GM19023 (cell line): Measurements from ENCODE around the gene ZNF530.

Experiments
- ATAC-seq: cut with Tn5 transposase; IDR thresholded peaks from one replicate; pipeline ENCODE4 v1.9.1; 2021; ENCODE audit warnings: mild to moderate bottlenecking, moderate library complexity; ENCODE audit not compliant: unreplicated experiment

ZNF530 gene

DNA sequence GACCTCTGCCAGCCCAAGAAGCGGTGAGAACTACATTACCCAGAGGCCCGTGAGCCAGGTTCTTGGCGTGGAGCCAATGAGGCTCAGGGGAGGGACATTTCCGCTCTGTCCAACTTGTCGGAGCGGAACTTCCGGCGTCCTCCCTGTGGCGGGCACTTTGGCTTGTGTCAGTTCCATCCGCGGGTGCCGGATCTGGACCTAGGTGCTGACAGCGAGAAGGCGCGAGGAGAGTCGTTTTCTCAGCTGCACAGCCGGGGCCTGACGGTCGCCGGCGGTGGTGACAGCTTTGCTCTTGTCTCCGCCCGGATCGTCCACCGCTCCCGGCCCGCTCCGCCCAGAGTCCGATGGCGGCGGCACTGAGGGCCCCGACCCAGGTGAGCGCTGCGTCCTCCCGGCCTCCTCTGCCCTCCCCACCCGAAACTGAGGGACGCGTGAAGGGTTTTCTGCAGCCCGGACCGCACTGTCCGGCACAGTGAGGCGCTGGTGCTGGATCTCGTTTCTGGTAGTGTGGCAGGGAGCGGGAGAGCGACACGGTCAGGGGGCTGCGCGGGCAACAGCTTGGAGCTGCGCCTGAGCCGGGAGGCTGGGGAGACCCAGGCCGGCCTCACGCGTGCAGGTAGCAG lies at the start of gene ZNF530:
ZNF530 (plus strand) TSS at position 125 of the 623 bp plus-strand sequence. CDS start 4,461 bp downstream, outside the sequence.
- ATAC-seq, result peak; percentile 93

DNA sequence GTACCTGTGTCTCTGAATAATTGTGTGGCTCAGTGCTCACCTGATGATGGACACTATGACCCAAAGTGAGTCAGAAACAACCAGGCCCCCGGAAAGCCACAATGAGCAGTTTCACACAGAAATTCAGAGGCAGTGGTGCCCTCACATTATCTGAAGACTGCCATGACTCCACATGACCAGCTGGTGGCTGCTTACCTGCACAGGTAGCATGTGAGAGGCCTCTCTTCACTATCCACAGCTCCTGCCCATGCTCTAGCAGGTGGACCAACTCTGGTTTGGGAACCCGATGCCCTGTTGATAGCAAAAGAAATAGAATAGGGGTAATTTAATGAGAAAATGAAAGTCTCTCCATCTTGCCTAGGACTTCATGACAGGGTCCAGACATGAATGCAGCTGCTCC lies 47.3 kb upstream of the ZNF530 start:
- ATAC-seq, result no peak

DNA sequence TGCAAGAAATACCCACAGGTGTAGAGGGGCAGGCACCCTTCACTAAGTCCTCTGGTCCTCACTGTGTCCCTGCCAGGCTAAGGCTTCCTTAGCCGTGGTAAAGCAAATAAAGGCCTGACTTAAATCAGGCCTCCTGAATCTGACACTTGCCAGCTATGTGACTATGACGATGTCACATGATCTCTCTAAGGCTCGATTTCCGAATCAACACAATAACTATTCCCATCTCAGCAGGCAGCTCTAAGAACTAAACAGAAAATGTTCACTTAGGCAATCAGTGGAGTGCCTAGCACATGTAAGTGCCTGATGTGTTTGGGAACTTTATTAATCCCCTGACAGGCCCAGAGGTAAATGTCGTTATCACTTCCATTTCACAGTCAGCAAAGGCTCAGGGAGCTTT lies 42.0 kb upstream of the ZNF530 start:
- no peak for ATAC-seq

DNA sequence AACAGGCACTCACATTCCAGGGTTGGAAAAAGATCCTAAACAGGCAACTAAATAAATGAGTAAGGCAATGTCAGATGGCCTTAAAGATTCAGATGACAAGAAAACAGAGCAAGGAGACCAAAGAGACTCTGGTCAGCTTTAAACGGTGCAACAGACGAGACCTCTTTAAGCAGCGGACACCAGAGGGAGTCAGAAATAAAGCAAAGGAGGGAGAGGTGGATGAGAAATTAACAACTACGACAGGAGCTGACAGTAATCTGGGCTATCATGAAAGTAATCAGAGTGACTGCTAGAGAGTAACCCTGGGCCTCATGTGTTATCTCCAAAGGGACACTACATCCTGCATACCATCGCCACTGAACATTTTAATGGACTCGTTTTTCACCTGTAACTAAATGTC lies 41.2 kb upstream of the ZNF530 start:
- no peak for ATAC-seq

DNA sequence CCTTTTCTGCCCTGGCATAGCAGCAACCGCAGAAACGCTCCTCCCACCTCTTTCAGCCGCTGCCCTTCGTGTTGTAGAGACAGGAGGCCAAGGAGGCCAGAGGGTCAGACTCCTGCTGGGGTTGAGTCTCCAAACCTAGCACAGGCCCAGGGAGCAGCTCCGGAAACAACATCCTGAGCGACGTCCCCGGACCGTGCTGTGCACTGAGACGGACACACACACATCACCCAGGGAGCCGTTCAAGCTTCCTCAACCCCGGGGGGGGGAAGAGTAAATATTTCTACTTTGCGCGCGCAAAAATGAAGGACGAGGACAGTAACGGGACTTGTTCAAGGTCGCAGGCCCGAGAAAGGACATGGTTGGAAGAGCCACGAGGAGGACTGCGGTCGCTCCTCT lies 40.7 kb upstream of the ZNF530 start:
- peak; percentile 30 for ATAC-seq

DNA sequence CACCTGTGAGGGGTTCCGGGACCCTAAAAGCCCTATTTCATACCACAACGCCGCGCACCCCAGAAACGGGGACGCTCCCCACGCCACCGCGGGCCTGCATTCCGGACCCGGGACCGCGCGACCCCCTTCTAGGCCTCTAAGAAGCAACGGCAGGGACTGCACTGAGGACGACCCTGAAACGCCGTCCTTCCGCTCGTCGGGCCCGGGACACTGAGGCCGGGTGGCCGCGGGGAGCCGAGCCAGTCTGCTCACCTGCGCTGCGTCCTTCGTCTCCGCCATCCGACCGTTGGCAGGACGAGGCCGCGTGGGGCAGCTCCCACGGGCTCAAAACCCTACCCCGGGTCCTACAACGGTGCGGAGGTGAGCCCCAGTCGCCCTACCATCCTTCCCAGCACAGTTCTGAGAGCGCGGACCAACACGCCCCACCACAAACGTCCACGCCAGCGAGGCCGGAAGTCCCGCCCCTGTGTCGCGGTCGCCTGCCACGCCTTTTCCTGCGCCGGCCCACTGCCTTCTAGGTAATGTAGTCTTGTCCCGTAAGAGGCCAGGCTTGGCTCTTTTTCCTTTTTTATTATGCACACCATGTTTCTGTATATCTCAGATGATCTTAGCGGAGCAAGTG lies 40.2 kb upstream of the ZNF530 start, which contains the start of gene ZNF550:
ZNF550 (minus strand) TSS at position 460 of the 622 bp plus-strand sequence; CDS start at position 279, 181 bp downstream.
- ATAC-seq, result peak; percentile 99

DNA sequence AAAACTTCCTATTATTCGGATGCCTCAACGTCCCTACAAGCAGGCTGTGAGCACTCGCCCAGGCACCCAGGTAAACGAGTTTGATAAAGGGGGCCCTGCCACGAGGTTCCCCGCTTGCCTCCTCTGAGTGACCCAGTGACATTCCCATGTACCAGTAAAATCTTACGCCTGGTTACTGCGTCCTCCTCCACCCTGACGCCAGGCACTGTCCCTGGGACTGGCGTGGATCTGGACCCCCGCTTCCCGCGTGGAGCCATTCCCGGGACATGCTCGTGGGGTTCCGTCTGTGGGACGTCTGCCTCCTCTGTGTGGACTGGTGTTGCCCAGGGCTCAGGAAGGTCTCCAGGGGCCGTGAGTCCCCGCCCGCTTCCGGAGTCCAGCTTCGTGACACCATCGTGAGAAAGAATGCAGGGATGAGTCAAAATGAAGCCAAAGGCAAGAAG lies 39.6 kb upstream of the ZNF530 start:
- ATAC-seq, result no peak

DNA sequence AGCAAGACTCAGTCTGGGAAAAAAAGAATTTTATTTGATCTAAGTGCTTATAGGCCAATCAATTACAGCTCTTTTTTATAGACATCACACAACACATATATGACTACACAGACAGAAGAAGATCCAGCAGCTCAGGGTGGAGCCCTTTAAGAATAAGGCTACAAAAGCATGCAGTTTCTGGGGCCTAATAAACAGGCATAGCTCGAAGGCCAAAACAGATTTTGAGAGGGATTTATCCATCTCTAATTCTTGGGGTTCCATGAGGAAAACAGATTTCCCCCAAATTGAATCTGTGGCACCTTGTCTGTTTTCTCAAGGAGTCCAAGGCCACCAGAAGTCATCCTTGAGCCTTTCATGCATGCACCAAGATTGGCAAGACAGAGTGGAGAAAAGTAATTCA lies 36.1 kb upstream of the ZNF530 start:
- ATAC-seq, result no peak

DNA sequence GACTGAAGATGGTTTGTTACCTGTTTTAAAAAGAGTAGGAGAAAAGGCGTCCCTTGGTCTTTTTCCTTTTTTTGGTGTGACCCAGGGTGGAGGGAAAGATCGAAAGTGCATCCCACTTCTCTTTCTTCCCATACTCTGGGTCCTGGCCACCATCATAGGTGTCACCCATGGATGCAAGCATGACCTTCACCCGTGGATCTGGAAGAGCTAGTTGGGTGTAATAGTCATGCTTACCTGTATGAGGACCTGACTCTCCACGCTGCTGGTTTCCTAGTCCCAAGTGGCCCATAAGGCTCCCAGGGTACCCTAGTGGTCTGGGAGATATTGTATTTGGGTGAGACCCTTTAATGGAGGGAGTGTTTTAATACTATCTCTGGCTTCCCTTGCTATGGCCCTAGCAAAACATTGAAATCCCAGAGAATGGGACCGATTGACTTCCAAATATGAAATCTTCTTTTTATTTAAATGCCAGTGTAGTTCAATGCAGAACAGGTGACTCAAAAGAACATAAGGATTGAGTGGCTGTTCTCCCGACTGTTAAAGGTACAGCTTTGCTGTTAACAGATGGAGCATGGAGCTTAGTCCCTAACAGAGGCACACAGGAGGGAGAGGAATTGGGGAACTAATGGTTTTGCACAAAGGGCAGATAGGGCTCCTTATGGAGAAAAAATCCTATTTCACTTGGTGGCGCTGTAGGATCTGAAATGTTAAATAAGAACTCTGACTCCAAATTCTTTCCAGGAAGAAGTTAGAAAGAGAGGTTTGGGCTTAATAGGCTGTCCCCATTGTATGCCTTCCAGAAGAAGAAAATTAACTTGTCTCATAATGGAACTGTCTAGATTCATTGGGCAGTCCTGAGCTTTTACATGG lies 33.1 kb upstream of the ZNF530 start:
- ATAC-seq, result no peak

DNA sequence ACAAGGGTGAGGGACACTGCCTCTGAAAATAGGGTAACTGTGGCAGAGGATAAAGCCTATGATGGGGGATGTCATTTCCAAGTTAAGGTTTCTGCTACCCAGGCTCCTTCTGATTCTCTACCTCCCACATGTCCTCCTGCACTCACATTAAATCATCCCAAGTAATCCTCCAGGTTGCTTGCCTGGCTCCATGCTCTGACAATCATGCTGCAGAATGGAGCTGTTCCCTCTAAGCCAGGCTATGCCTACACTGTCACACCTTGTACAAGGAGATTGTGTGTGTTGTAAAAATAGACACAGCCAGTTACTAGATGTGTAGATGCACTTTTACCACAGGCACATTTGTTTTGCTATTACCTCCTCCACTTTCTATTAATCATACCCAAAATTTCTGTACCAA lies 29.0 kb upstream of the ZNF530 start:
- no peak for ATAC-seq

DNA sequence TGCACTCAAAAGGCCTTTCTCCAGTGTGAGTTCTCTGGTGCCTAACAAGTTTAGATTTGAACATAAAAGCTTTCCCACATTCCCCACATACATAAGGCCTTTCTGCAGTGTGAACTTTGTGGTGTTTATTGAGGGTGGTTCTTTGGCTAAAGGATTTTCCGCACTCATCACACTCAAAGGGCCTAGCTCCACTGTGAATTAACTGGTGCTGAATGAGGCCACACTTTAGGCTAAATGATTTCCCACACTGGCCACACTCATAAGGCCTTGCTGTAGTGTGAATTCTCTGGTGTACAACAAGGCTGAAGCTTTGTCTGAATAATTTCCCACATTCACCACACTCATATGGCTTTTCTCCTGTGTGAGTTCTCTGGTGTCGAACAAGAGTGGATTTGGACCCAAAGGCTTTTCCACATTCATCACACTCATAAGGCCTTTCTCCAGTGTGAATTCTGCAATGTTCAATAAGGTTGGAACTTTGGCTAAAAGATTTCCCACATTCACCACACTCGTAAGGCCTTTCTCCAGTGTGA lies 27.2 kb upstream of the ZNF530 start:
- no peak for ATAC-seq

DNA sequence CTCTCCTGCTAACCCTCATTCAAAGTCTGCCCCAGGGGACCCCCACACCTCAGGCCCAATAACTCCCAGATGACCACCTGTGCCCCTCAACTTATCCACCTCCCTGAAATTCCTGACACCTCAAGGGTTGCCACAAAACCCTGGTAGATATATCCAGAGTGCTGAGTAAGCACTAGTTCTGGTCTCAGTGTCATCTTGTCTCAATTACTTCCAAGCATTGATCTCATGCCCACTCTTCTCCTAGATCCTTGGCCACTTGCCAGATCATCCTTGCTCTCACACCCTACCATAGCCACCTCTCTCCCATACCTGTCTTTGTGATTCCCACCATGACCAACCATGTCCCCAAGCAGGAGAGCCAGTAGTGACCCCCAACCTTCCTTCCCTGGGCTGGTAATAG lies 23.0 kb upstream of the ZNF530 start:
- no peak for ATAC-seq

DNA sequence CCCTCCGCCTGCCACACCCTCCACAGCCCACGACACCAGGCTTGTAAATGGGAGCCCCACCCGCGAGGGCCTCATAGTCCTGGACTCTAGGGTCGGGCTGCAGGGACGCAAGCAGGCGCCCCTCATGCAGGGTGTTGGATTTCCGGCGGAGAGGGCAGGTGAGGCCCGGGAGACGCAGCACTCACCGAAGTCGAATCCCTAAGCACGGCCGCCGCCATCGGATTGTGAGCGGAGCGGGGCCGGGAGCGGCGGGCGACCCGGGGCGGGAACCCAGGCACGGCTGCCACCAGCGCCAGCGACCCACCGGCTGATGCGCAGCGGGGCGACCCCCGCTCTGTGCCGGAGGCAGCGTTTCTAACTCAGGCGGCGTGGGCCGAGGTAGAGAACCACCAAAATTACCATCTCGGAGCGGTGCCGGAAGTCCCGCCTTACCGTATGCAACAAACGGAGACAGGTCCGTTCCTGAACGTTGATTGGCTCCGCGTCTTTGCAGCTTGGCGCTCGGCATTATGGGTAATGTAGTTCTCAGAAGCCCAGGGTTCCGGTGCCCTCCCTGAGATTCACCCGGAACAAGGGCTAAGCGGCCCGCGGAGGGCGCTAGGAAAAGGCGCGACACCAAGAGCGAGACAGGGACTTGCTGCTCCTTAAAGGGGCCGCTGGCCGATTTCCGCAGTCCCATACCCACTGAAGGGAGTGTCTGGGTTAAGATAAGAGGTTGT lies 21.0 kb upstream of the ZNF530 start, which contains the start of gene ZNF416:
ZNF416 (minus strand) TSS at position 425 of the 719 bp plus-strand sequence; CDS start at position 218, 207 bp downstream.
- peak; percentile 96 for ATAC-seq

DNA sequence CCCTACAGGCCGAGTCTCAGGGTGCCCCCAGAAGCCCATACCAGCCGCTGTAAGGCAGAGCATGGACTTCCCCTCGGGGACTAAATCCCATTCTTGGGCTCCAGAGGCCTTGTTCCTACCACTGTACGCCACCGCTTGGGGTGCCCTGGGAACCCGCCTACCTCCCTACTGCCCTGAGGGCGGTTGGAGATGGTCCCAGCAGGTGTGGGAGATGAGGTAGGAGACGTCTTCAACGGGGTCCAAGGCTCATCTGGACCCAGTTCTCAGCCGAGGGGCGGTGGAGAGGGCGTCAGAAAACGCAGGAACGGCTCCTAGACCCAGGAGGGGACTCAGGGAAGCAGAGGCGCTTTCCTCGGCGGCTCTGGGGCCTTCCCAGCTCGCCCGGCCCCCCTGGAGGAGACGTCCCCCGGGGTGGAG lies 16.6 kb upstream of the ZNF530 start:
- ATAC-seq, result no peak

DNA sequence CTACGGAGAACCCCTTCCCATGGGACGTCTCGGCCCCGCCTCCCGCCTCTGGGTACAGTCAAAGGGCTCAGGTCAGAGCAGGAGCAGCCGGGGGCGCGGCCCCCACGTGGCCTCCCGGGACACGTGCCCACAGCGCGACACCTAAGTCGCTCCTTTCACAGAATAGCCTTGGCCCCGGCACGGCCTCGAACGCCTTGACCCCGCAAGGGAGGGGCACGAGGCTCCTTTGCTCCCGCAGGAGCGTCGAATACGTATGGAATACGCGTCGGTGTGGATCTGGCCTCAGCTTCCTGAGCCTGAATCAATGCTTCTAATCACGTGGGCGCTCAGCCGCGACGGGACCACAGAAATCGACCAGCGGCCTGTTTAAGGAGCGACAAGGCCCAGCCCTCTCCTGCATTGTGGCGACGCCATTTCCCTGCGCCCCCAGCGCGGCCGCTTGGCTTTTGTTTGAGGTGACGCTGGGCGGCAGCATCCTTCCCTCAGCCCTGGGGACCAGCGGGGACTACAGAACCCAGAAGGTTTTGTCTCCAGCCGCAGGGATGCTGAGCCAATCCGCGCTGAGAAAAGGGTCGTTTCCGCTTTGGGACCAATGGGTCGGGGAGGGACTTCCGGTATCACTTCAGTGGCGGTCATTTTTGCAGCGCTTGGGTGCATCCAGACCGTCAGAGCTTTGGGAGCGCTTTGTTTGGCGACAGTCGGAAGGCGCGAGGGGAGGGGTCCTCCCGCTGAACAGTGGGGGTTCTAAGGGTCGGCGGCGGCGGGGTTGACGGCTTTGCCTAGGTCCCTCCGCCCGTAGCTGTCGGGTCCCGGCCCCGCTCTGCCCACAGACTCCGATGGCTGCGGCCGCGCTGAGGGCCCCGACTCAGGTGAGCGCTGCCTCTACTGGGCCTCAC lies 15.9 kb upstream of the ZNF530 start, which contains the start of gene ZIK1:
ZIK1 (plus strand) TSS at position 625 of the 896 bp plus-strand sequence; CDS start at position 837, 212 bp downstream.
- ATAC-seq, result peak; percentile 82

DNA sequence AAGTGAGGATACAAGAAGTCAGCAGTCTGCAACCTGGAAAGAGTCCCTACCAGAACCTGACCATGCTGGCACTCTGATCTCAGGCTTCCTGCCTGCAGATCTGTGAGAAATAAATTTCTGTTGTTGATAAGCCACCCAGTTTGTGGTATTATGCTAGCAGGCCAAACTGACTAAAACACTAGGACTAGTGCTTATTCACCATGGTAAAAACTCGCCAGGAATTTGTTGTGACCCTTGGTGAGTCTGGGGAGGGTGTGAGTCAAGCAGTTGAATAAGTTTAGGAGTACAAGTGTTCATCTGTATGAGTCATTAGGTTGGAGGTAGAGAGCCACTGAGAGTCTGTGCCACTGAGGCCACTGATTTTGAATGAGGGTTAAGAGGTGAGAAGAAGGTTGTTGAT lies 12.2 kb upstream of the ZNF530 start:
- no peak for ATAC-seq

DNA sequence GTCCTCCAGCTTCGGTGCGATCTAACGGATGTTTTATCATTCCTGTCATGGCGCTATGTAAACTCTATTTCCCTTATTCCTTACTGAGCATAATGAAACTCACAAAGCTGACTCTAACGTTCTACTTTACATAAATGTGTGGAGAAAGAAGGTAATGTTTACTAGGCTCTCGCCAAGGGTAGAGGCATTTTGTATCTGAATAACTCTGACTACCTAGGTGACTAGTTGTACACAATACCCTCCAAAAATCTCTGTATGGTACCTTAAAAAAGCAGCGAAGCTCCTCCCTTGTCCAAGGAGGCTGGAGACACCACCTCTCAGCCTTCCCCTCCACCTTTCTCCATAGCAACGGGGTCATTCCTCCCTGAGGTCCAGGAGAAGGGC lies 316 bp upstream of the ZNF530 start:
- ATAC-seq, result peak; percentile 18

DNA sequence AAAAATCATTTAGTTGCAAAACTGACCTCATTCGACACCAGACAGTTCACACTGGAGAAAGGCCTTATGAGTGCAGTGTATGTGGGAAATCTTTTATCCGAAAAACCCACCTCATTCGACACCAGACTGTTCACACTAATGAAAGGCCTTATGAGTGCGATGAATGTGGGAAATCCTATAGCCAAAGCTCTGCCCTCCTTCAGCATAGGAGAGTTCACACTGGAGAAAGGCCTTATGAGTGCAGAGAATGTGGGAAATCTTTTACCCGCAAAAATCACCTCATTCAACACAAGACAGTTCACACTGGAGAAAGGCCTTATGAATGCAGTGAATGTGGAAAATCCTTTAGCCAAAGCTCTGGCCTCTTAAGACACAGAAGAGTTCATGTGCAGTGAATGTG lies 7.2 kb downstream of the ZNF530 start:
- ATAC-seq, result no peak

DNA sequence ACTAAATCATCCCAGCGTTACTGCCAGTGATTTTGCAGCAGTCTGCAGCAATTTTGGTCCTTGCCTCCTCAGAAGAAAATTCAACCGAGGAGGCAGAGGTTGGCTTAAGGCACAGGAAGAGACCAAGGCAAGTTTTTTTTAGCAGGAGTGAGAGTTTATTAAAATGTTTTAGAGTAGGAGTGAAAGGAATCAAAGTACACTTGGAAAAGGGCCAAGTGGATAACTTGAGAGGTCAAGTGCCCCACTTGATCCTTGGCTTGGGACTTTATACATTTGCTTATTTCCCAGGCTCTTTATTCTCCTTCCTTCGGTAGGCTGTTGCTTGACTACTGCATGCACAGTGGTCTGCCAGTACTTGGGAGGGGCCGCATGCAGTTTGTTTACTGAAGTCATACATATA lies 11.4 kb downstream of the ZNF530 start:
- ATAC-seq, result no peak
